ENCODE data around the gene CASKIN1.
"Not testable (repeated sequence)": the region's sequence is repeated elsewhere in the genome, so short reads cannot be mapped to it uniquely, and the experiment has no call there.

Gene CASKIN1, protein sequence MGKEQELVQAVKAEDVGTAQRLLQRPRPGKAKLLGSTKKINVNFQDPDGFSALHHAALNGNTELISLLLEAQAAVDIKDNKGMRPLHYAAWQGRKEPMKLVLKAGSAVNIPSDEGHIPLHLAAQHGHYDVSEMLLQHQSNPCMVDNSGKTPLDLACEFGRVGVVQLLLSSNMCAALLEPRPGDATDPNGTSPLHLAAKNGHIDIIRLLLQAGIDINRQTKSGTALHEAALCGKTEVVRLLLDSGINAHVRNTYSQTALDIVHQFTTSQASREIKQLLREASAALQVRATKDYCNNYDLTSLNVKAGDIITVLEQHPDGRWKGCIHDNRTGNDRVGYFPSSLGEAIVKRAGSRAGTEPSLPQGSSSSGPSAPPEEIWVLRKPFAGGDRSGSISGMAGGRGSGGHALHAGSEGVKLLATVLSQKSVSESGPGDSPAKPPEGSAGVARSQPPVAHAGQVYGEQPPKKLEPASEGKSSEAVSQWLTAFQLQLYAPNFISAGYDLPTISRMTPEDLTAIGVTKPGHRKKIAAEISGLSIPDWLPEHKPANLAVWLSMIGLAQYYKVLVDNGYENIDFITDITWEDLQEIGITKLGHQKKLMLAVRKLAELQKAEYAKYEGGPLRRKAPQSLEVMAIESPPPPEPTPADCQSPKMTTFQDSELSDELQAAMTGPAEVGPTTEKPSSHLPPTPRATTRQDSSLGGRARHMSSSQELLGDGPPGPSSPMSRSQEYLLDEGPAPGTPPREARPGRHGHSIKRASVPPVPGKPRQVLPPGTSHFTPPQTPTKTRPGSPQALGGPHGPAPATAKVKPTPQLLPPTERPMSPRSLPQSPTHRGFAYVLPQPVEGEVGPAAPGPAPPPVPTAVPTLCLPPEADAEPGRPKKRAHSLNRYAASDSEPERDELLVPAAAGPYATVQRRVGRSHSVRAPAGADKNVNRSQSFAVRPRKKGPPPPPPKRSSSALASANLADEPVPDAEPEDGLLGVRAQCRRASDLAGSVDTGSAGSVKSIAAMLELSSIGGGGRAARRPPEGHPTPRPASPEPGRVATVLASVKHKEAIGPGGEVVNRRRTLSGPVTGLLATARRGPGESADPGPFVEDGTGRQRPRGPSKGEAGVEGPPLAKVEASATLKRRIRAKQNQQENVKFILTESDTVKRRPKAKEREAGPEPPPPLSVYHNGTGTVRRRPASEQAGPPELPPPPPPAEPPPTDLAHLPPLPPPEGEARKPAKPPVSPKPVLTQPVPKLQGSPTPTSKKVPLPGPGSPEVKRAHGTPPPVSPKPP (N-terminal part only)

GRCh38 chr16:2196162-2196980 lies at the start of gene CASKIN1:
Gene CASKIN1 (minus strand): TSS chr16:2196605. CDS start chr16:2196432, 173 bp downstream.
- DNase-seq (ENCODE audit: extremely low read depth in 1 of 2, low read depth in 1 of 2): no peak

DNA sequence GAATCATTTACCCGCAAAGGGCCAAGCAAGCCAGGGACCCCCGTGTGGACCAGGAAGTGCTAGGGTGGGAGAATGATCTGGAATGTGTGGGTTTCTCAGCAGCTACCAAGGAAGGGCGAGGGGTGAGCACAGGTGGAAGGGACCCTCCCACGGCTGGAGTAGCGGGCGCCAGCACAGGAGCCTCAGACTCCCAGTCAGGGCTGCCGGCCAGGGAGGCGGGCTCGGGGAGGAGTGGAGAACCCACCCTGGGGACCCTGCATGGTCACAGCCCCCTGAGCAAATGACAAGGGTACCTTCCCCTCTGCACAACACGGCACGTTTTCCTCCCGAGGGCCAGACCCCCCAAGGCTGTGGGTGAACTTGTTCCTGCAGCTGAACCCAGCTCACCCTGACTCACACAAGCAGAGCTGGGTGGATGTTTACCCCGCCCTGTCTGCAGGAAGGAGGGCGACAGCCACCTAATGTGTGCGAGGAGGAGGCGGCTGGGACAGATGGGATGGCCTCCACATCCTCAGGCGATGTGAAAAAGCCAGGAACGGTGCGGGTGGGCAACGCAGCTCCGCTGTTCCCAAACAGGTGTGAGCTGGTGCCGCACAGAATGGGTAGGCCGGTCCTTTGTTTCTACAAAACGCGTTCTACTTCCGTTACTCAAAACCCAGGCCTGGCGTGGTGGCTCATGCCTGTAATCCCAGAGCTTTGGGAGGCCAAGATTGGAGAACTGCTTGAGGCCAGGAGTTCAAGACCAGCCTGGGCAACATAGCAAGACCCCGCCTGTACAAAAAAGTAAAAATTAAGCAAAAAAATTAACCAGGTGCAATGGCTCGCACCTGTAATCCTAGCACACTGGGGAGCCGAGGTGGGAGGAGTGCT lies 48.8 kb upstream of the CASKIN1 start:
- no peak for DNase-seq (ENCODE audit: extremely low read depth in 1 of 2, low read depth in 1 of 2)

DNA sequence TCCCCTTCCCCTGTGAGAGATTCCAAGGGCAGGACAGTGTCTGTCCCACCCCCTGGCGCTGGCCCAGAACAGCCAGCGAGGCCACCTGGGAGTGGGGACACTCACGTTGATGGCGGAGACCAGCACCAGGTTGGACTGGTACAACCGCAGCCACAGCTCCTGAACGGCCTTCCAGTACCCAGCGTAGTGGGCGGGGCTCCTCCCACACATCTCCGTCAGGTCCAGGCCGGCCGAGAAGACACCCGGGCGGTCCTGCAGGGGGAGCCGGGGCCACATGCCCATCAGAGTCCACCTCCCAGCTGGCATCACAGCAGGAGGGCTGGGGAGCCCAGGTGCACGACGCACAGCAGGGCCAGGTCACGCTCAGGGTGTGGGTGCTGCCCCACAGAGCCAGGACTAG lies 47.9 kb upstream of the CASKIN1 start:
- DNase-seq (ENCODE audit: extremely low read depth in 1 of 2, low read depth in 1 of 2): no peak

- DNase-seq (ENCODE audit: extremely low read depth in 1 of 2, low read depth in 1 of 2): no peak
Measured at GRCh38 chr16:2243781-2244180, 47.4 kb upstream of the CASKIN1 start.

GRCh38 chr16:2243031-2243528 lies 46.7 kb upstream of the CASKIN1 start:
- DNase-seq (ENCODE audit: extremely low read depth in 1 of 2, low read depth in 1 of 2): no peak

- DNase-seq (ENCODE audit: extremely low read depth in 1 of 2, low read depth in 1 of 2): no peak
Measured at GRCh38 chr16:2242598-2242997, 46.2 kb upstream of the CASKIN1 start.

DNA sequence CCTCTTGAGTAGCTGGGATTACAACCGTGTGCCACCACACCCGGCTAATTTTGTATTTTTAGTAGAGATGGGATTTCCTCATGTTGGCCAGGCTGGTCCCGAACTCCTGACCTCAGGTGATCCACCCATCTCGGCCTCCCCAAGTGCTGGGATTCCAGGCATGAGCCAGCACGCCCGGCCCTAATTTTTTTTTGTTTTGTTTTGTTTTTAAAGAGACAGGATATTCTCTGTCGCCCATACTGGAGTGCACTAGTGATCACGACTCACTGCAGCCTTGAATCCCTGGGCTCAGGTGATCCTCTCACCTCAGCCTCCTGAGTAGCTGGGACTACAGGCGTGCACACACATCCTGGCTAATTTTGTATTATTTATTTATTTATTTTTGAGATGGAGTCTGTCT lies 43.9 kb upstream of the CASKIN1 start:
- not testable (repeated sequence) for DNase-seq (ENCODE audit: extremely low read depth in 1 of 2, low read depth in 1 of 2)

GRCh38 chr16:2238838-2239675 lies 42.7 kb upstream of the CASKIN1 start:
- DNase-seq (ENCODE audit: extremely low read depth in 1 of 2, low read depth in 1 of 2): no peak

DNA sequence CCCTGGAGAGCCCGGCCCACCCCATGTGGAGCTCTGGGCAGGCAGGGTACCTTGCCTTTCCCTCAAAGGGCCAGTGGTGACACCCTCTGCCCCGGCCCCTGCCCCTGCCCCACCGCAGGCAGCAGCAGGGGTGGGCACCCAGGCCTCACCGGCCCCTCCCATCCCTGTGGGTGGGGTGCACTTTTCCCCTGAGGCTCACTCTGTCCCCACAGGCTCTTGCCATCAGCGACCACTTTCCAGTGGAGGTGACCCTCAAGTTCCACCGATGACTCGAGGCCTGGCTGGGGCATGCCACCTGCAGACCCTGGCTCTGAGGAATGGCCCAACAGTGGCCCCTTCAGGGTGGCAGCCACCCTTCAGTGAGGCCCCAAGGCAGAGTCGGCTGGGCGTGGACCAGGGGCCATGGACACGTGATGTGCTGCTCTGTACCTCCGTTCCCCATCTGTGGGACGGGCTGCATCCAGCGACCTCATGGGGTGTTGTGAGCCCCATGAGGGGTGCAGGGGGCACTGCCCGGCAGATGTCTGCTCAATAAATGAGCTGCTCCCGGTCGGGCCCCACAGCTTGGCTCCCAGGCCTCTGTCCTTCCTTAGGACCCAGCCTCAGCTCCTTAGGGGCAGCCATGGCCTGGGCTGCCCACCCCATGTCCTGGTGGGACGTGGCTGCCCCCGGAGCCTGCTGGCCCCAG lies 41.9 kb upstream of the CASKIN1 start:
- no peak for DNase-seq (ENCODE audit: extremely low read depth in 1 of 2, low read depth in 1 of 2)

DNA sequence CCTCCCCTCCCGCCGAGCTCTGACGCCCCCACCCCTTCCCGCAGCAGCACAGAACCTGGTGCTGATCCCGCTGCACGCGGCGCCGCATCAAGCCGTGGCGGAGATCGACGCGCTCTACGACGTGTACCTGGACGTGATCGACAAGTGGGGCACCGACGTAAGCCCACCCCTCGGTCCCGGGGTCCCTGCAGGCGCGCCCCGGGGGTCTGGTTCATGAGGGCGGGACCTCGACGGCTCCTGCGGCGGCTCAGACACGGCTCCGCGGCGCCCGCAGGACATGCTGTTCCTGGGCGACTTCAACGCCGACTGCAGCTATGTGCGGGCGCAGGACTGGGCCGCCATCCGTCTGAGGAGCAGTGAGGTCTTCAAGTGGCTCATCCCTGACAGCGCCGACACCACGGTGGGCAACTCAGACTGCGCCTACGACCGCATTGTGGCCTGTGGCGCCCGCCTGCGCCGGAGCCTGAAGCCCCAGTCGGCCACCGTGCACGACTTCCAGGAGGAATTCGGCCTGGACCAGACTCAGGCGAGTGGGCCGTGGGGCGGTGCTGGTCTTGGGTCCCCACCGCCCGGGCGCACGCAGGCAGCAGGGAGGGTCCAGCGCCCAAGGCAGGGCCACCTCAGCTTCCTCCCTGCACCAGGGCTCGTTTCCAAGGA lies 41.2 kb upstream of the CASKIN1 start:
- DNase-seq (ENCODE audit: extremely low read depth in 1 of 2, low read depth in 1 of 2): no peak

- DNase-seq (ENCODE audit: extremely low read depth in 1 of 2, low read depth in 1 of 2): no peak
Measured at GRCh38 chr16:2237102-2237482, 40.7 kb upstream of the CASKIN1 start.

GRCh38 chr16:2236337-2237101 lies 40.1 kb upstream of the CASKIN1 start, which contains the start of gene DNASE1L2:
Gene DNASE1L2 (plus strand): TSS chr16:2236444. CDS start chr16:2236817, 373 bp downstream.
- no peak for DNase-seq (ENCODE audit: extremely low read depth in 1 of 2, low read depth in 1 of 2)

DNA sequence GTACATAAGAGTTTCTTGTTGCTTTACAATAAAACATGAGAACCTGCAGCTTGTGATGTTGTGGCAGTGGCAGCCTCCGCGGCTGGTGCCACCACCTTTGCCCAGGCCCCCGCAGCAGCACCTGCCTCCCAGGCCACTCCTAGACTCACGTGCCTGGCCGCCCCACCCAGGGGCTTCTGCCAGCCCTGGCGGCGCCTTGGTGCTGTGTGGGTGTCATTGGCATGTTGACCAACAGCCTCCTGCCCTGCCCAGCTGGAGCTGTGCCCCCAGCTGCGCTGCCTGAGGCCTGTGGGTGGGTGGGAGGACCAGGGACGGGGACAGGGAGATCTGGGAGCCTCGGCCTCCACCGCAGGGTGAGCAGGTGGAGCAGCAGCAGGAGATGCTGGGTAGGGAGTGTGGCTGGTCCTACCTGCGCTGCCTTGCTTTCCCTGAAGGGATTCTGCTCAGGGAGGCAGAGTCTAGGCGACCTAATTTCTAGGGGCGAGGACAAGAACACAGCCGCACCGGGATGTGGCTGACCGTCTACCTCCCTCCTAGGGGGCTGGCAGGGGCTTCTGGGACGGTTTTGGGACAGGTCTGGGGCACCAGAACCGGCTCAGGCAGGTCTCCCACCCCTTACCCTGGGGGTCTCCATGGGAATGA lies 39.4 kb upstream of the CASKIN1 start:
- DNase-seq (ENCODE audit: extremely low read depth in 1 of 2, low read depth in 1 of 2): no peak

DNA sequence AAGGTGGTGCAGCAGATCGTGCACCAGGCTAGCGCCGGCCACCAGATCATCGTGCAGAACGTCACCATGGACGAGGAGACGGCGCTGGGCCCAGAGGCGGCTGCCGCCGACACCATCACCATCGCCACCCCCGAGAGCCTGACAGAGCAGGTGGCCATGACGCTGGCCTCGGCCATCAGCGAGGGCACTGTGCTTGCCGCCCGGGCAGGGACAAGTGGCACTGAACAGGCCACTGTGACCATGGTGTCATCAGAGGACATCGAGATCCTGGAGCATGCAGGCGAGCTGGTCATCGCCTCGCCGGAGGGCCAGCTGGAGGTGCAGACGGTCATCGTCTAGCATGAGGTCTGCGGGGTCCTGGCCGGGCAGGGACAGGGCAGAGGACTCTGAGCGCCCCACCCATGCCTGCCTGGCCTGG lies 38.8 kb upstream of the CASKIN1 start:
- DNase-seq (ENCODE audit: extremely low read depth in 1 of 2, low read depth in 1 of 2): no peak

DNA sequence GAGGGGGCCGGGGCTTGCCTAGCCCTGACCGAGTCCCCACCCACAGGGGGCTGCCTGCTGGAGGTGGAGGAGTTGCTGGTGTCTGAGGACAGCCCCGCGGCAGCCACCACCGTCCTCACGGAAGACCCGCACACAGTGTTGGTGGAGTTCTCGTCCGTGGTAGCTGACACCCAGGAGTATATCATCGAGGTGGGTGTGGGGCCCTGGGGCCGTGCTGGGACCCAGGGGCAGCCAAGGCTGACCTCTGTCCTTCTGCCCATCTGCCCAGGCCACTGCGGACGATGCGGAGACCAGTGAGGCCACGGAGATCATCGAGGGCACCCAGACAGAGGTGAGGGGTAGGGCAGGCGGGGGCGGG lies 38.4 kb upstream of the CASKIN1 start:
- DNase-seq (ENCODE audit: extremely low read depth in 1 of 2, low read depth in 1 of 2): no peak

Measured in activated CD8-positive, alpha-beta memory T cell treated with anti-CD3 and anti-CD28 coated beads for 1 hour (primary cell).